ENCODE measurements around the gene SPDYE3. TPM values are rescaled to one million over a fixed set of nuclear protein-coding genes. Genes with fewer than 3 reads are reported as not detected.

SPDYE3 gene
- total and polyA plus RNA-seq, 2 of the 4 experiments (the other 2 are of a cell fraction): not detected

DNA sequence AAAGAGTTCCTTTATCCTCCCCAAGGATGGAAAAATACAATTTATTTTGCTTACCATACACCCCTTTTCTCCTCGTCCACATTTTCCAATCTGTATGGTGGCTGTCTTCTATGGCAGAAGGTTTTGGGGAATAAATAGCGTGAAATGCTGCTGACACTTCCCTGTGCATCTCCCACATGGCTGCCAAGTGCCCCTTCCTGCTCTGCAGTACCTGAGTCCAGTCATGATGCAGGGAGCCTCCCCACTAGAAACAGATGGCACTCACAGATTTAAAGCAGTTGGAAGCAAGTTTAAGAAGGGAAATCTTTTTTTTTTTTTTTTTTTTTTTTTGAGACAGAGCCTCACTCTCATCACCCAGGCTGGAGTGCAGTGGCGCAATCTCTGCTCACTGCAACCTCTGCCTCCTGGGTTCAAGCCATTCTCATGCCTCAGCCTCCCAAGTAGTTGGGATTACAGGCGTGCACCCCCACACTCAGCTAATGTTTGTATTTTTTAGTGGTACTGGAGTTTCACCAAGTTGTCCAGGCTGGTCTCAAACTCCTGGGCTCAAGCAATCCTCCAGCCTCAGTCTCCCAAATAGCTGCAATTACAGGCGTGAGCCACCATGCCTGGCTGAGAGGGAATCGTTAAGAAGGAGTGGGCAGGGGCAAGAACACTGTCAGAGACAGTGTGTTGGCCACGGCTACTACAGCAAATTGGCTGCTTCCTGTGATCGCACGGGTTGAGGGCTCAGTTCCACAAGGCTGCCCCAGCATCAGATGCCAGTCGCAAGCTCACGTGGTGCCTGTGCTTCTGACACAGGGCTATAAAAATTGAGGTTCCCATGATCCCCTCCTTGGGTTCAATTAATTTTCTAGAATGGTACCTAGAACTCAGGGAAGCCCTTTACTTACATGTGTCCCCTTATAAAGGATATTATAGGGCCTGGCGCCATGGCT, 60.4 kb downstream of the SPDYE3 start:
- in situ Hi-C loops (cut with MboI; ENCODE audit: low sequenced_read_pairs): no loop called here
- 86% methylated on average over 3 of the region's 12 CpGs; no CpG with 5 or more reads in 1 of the 2 experiments for WGBS, 2 experiments (ENCODE audit: extremely low coverage in 2 of 2, insufficient read length in 1 of 2)
- Histone ChIP-seq H3K14ac (replicated peaks; ENCODE audit: low read depth, low read length) (no peak overlapping the region), H2AK5ac (ENCODE audit: low read depth, low read length) (no peak overlapping the region), H3K79me1 (ENCODE audit: low read depth in 1 of 2, low read length in 2 of 2) (no peaks in the 10 kb centered on the region), H4K5ac (ENCODE audit: low read depth, low read length) (no peak overlapping the region), H4K8ac (ENCODE audit: low read depth in 2 of 2, low read length in 2 of 2) (no peak overlapping the region), H3K27ac (ENCODE audit: insufficient read depth, low read length) (no peak overlapping the region), H3K9me1 (ENCODE audit: insufficient read depth, low read length) (0 out of 2 replicates have a peak, but pooled peaks cover 6% of the 10 kb centered on the region), H4K20me1 (ENCODE audit: insufficient read depth, low read length) (no peaks in the 10 kb centered on the region), H3K36me3 (ENCODE audit: control insufficient read depth, insufficient read depth, low read length) (peaks cover 3% of the 10 kb centered on the region; the same call in 1 of the 2 replicates), H3K27me3 (ENCODE audit: control insufficient read depth, insufficient read depth, low read length) (no peaks in the 10 kb centered on the region), H2BK120ac (ENCODE audit: low read depth, low read length) (no peak overlapping the region), H3K4me3 (ENCODE audit: insufficient read depth, low read depth, low read length) (no peak overlapping the region), H3K4ac (ENCODE audit: low read depth, low read length) (no peak overlapping the region), H2AFZ (replicated peaks; ENCODE audit: low read length, poor library complexity) (no peak overlapping the region), H3K18ac (ENCODE audit: low read depth, low read length) (no peak overlapping the region), H2BK15ac (ENCODE audit: low read depth, low read length) (no peak overlapping the region), H2BK20ac (ENCODE audit: low read depth, low read length) (no peak overlapping the region), H3K9me3 (ENCODE audit: control insufficient read depth, insufficient read depth, low read length) (no peaks in the 10 kb centered on the region), H3K56ac (ENCODE audit: extremely low read depth, insufficient read depth, low read length) (no peak overlapping the region), H2AK9ac (replicated peaks; ENCODE audit: low read depth, low read length, poor library complexity) (no peak overlapping the region), H3K23ac (ENCODE audit: low read depth, low read length) (no peak overlapping the region), H4K91ac (ENCODE audit: insufficient read depth, low read depth, low read length) (no peak overlapping the region), H3K9ac (ENCODE audit: low read depth, low read length) (no peak overlapping the region), H2BK5ac (ENCODE audit: low read depth, low read length, poor library complexity, severe bottlenecking) (no peak overlapping the region), H3K4me2 (ENCODE audit: low read depth, low read length) (no peak overlapping the region), H3K4me1 (ENCODE audit: control insufficient read depth, insufficient read depth, low read length) (peaks cover 6% of the 10 kb centered on the region)
- dilution Hi-C loops (cut with HindIII; ENCODE audit: low sequenced_read_pairs, unreplicated experiment): no loop called here
- CTCF ChIA-PET: interaction anchor here (0.6 kb wide), 1 partner anchor 28 kb away, joined by 3 read pairs; no protein-coding TSS in a partner anchor
- ATAC-seq (ENCODE audit: low read depth) (no peak), DNase-seq (no peak)
- no TSS peak for BruUV-seq (replicated peaks)
- intact Hi-C loops (cut with micrococcal nuclease): no loop called here
- POLR2A ChIA-PET (ENCODE audit: unreplicated experiment): no interaction called here
- TF ChIP-seq POLR2A (IDR thresholded peaks at IDR 0.05; ENCODE audit: low read depth, low read length): no peak
- TF ChIP-seq, protein P1, sequence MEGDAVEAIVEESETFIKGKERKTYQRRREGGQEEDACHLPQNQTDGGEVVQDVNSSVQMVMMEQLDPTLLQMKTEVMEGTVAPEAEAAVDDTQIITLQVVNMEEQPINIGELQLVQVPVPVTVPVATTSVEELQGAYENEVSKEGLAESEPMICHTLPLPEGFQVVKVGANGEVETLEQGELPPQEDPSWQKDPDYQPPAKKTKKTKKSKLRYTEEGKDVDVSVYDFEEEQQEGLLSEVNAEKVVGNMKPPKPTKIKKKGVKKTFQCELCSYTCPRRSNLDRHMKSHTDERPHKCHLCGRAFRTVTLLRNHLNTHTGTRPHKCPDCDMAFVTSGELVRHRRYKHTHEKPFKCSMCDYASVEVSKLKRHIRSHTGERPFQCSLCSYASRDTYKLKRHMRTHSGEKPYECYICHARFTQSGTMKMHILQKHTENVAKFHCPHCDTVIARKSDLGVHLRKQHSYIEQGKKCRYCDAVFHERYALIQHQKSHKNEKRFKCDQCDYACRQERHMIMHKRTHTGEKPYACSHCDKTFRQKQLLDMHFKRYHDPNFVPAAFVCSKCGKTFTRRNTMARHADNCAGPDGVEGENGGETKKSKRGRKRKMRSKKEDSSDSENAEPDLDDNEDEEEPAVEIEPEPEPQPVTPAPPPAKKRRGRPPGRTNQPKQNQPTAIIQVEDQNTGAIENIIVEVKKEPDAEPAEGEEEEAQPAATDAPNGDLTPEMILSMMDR (conservative IDR thresholded peaks at IDR 0.05; ENCODE audit: low read depth, low read length): no peak
- no peak for TF ChIP-seq MXI1 (IDR thresholded peaks at IDR 0.05; ENCODE audit: borderline replicate concordance, low read depth, low read length)
- no peak for TF ChIP-seq BHLHE40 (IDR thresholded peaks at IDR 0.05; ENCODE audit: low read depth, low read length)
- no peak for TF ChIP-seq MAZ (IDR thresholded peaks at IDR 0.05; ENCODE audit: borderline replicate concordance, low read depth, low read length)
- no peak for TF ChIP-seq RFX5 (IDR thresholded peaks at IDR 0.05; ENCODE audit: low read depth, low read length)
- no peak for TF ChIP-seq CEBPB (IDR thresholded peaks at IDR 0.05; ENCODE audit: low read depth, low read length)
- TF ChIP-seq RAD21 (IDR thresholded peaks at IDR 0.05; ENCODE audit: low read length): no peak
- TF ChIP-seq FOS (IDR thresholded peaks at IDR 0.05; ENCODE audit: low read depth, low read length): no peak
- TF ChIP-seq USF2 (IDR thresholded peaks at IDR 0.05; ENCODE audit: low read depth, low read length): no peak
- no peak for TF ChIP-seq MAFK (IDR thresholded peaks at IDR 0.05; ENCODE audit: low read depth, low read length)
